ENCODE data around the gene GAS2.

GRCh38 chr11:22795914-22796313, 129.5 kb downstream of the GAS2 start:
- TF ChIP-seq CTCF (IDR thresholded peaks at IDR 0.05) (no peak), POLR2A (IDR thresholded peaks at IDR 0.05) (no peak)

All from body of pancreas (tissue), 4 donors.